HepG2 (cell line): Measurements from ENCODE around the gene SEMA7A. TPM values are rescaled to one million over a fixed set of nuclear protein-coding genes. Genes with fewer than 3 reads are reported as not detected.

Source experiments
- ATAC-seq: fragments of 200-7000 bp; cut with Tn5 transposase; 3 replicates; pipeline ENCODE4 v1.9.1; 2020; ENCODE audit warnings: mild to moderate bottlenecking, moderate library complexity
- BruUV-seq: library from RNA; stranded (reverse); fragments of 400-500 nt; replicated peaks from 2 replicates; lab custom pipeline; 2021; lab: Mats Ljungman, UMichigan
- CTCF ChIA-PET: fragments of 300-600 bp; formaldehyde crosslinking; extraction: SDS; loops from one replicate; lab custom pipeline; 2021; ENCODE audit warnings: low total read pairs, inconsistent platforms, low intra/inter-chr PET ratio; lab: Yijun Ruan, JAX
- POLR2A ChIA-PET: fragments of 350-600 bp; sonication (Branson Sonifier 250); formaldehyde crosslinking; loops from one replicate; lab custom pipeline; 2020; ENCODE audit warnings: antibody characterized with exemption, inconsistent platforms; lab: Yijun Ruan, JAX
- DNase-seq: peaks from one replicate; pipeline ENCODE4 v3.0.0-alpha.2; 2015; ENCODE audit warnings: low spot score
- FAIRE-seq: peaks from 3 replicates; lab custom pipeline; 2011; peaks lifted over from hg19 to GRCh38; lab: Jason Lieb, UNC
- H2AFZ ChIP-seq: one replicate; pipeline ENCODE4 v1.6.1; 2011; ENCODE audit warnings: low read length, inconsistent platforms
- H3K27ac ChIP-seq: fragments of 300-600 bp; 3 replicates; pipeline ENCODE4 v1.8.0; 2011; ENCODE audit warnings: mixed run types, mild to moderate bottlenecking, mixed read lengths, low read length, inconsistent platforms; ENCODE audit not compliant: insufficient read depth; ENCODE audit errors: extremely low read length
- H3K27me3 ChIP-seq, 2 experiments: fragments of 200-600 bp in 1 of 2; 2 replicates in 1 of 2; 3 replicates in 1 of 2; pipeline versions ENCODE4 v1.6.0 to v1.8.0; 2011; ENCODE audit warnings: low read length in 2 of 2, mild to moderate bottlenecking in 2 of 2, moderate library complexity in 2 of 2, inconsistent platforms in 1 of 2; ENCODE audit not compliant: insufficient read depth in 2 of 2, control insufficient read depth in 1 of 2
- H3K36me3 ChIP-seq, 2 experiments: fragments of 200-600 bp in 1 of 2; replicated peaks in 1 of 2; 2 replicates in 1 of 2; 3 replicates in 1 of 2; pipeline versions ENCODE4 v1.5.1 to v1.8.0; 2011; ENCODE audit warnings: low read length in 2 of 2, inconsistent platforms in 1 of 2; ENCODE audit not compliant: insufficient read depth in 2 of 2, control insufficient read depth in 1 of 2
- H3K4me1 ChIP-seq: 2 replicates; pipeline ENCODE4 v1.5.1; 2012; ENCODE audit warnings: low read length, inconsistent platforms; ENCODE audit not compliant: insufficient read depth
- H3K4me2 ChIP-seq: 2 replicates; pipeline ENCODE4 v1.6.0; 2011; ENCODE audit warnings: low read depth, low read length, inconsistent platforms
- H3K4me3 ChIP-seq, 3 experiments: fragments of 200-600 bp in 1 of 3; sonication (generic), shearing (Covaris generic) in 1 of 3; replicated peaks in 1 of 3; 2 replicates each; pipeline ENCODE4 v1.5.1; 2011 to 2016; ENCODE audit warnings: low read length in 3 of 3, inconsistent platforms in 2 of 3, low read depth in 2 of 3, mild to moderate bottlenecking in 2 of 3, control low read depth in 1 of 3, mixed read lengths in 1 of 3; ENCODE audit not compliant: insufficient read depth in 1 of 3
- H3K79me2 ChIP-seq: one replicate; pipeline ENCODE4 v1.6.1; 2011; ENCODE audit warnings: low read length, inconsistent platforms; ENCODE audit not compliant: insufficient read depth
- H3K9ac ChIP-seq: 2 replicates; pipeline ENCODE4 v1.6.0; 2011; ENCODE audit warnings: mild to moderate bottlenecking, low read depth, low read length, inconsistent platforms; ENCODE audit not compliant: insufficient read depth
- H3K9me3 ChIP-seq: 2 replicates; pipeline ENCODE4 v1.5.1; 2012; ENCODE audit warnings: mild to moderate bottlenecking, low read length
- H4K20me1 ChIP-seq: 2 replicates; pipeline ENCODE4 v1.6.0; 2011; ENCODE audit warnings: inconsistent platforms, mild to moderate bottlenecking, low read length, moderate library complexity; ENCODE audit not compliant: insufficient read depth
- CC2D1A ChIP-seq: sonication (generic); formaldehyde crosslinking; IDR thresholded peaks from 2 replicates; pipeline ENCODE4 v1.8.1; 2023; ENCODE audit warnings: mild to moderate bottlenecking, missing genetic modification reagents
- CHD4 ChIP-seq: fragments of 200-600 bp; sonication (generic); IDR thresholded peaks from 2 replicates; pipeline ENCODE4 v1.7.0; 2017; ENCODE audit warnings: mild to moderate bottlenecking, low read length, borderline replicate concordance
- MAF1 ChIP-seq: sonication (generic); formaldehyde crosslinking; IDR thresholded peaks from 2 replicates; pipeline ENCODE4 v1.5.0; 2020; ENCODE audit warnings: missing genetic modification reagents, borderline replicate concordance
- MTA1 ChIP-seq: sonication (generic); formaldehyde crosslinking; IDR thresholded peaks from 2 replicates; pipeline ENCODE4 v1.4.0; 2020; ENCODE audit warnings: missing genetic modification reagents, mild to moderate bottlenecking, borderline replicate concordance
- TAF1 ChIP-seq: sonication (generic); formaldehyde crosslinking; IDR thresholded peaks from 2 replicates; pipeline ENCODE4 v1.4.0; 2020; ENCODE audit warnings: missing genetic modification reagents
- TEAD2 ChIP-seq: sonication (generic); formaldehyde crosslinking; IDR thresholded peaks from 2 replicates; pipeline ENCODE4 v1.9.0; 2021; ENCODE audit warnings: missing genetic modification reagents
- ZNF10 ChIP-seq: sonication (generic); formaldehyde crosslinking; IDR thresholded peaks from 2 replicates; pipeline ENCODE4 v1.4.0; 2020; ENCODE audit warnings: mild to moderate bottlenecking, low read depth, missing genetic modification reagents, borderline replicate concordance
- ZNF33A ChIP-seq: sonication (generic); formaldehyde crosslinking; IDR thresholded peaks from 2 replicates; pipeline ENCODE4 v1.5.1; 2020; ENCODE audit warnings: missing genetic modification reagents, mild to moderate bottlenecking, moderate library complexity, borderline replicate concordance
- ZNF343 ChIP-seq: sonication (generic); formaldehyde crosslinking; IDR thresholded peaks from 2 replicates; pipeline ENCODE4 v1.4.0; 2020; ENCODE audit warnings: mild to moderate bottlenecking, missing genetic modification reagents
- in situ Hi-C: cut with HindIII; loops from 2 replicates; pipeline ENCODE4 v1.10.0; 2017; ENCODE audit warnings: low pct_unique_long_range_greater_than_20kb; ENCODE audit not compliant: extremely low pct_ligation_motif_present
- intact Hi-C: fragments of 100-400 bp; cut with micrococcal nuclease; formaldehyde crosslinking; loops from one replicate; pipeline ENCODE4 v1.10.0; 2022; ENCODE audit not compliant: unreplicated experiment
- polyA plus RNA-seq, 8 experiments: library from polyadenylated mRNA; depleted of rRNA in 3 of 8; stranded (reverse) in 7 of 8; unstranded in 1 of 8; fragments of >200 nt; fragmentation: Illumina TruSeq in 4 of 8; extraction: Trizol in 4 of 8; gene quantifications; 2 replicates each; pipeline versions ENCODE4 v1.2.1 to v1.2.3, GENCODE V29; 2011 to 2016; ENCODE audit warnings: low read depth in 4 of 8, missing spikeins in 1 of 8, mixed read lengths in 1 of 8; ENCODE audit not compliant: insufficient read depth in 1 of 8
- total RNA-seq, 5 experiments: library from RNA; depleted of rRNA; stranded (reverse); fragments of >200 nt; fragmentation: Illumina TruSeq; extraction: Trizol; gene quantifications; 2 replicates each; pipeline ENCODE4 v1.2.3, GENCODE V29; 2016; ENCODE audit warnings: low read depth in 1 of 5
- TF ChIP-seq, protein P1 (sequence below): IDR thresholded peaks from 2 replicates; pipeline ENCODE4 v1.6.1; 2016
- TF ChIP-seq, protein P2 (sequence below): sonication (generic); formaldehyde crosslinking; IDR thresholded peaks from 2 replicates; pipeline ENCODE4 v1.4.0; 2020; ENCODE audit warnings: missing genetic modification reagents
- TF ChIP-seq, protein P3 (sequence below): sonication (generic); formaldehyde crosslinking; IDR thresholded peaks from 2 replicates; pipeline ENCODE4 v1.9.0; 2021; ENCODE audit warnings: missing genetic modification reagents, borderline replicate concordance
- TF ChIP-seq, protein P4 (sequence below): sonication (generic); formaldehyde crosslinking; IDR thresholded peaks from 2 replicates; pipeline ENCODE4 v1.8.1; 2023; ENCODE audit warnings: missing genetic modification reagents, inconsistent platforms, borderline replicate concordance

Gene SEMA7A
- total and polyA plus RNA-seq, 2 of the 13 experiments (the other 11 are each of a cell fraction or from before 2014, with no cell fraction given) = 9.0 to 15.8 TPM

DNA sequence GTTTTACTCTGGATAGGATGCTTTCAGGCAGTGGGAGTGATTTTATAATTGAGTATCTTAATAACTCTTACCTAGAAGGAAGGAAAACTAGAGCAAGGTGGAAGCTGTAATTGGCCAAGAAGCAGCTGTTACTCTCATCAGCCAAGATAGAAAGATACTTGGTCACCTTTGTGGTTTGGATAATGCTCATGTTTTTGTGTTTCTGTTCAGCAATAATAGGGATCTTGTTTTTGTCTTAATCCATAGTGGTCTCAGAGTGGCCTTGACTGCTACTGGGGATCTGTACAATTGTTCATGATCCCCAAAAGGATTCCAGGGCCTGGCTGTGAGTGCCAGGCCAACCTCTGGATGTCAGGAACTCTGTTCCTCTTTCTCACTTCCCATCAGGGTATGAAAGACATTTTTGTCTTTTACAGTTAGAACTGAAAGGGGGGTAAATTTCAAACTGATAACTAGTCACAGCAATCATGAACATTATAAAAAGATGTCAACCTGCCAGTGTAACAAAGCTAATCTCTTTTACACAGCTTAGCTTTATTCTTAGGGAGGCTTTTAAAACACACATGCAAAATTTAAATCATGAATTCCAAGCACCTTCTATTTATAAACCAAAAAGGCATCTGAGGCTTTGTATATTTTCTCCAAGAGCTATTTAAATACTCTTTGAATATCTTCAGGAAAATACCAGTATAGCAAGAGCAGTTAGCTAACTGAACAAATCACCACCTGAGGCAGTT, 21.2 kb upstream of the SEMA7A start:
- no peak for ATAC-seq
- no peaks in the 10 kb centered on the region for H3K27me3 ChIP-seq
- intact Hi-C loops (no loop called here), in situ Hi-C loops (no loop called here)
- H3K27ac ChIP-seq = no peak overlapping the region
- no TSS peak for BruUV-seq
- H3K4me2 ChIP-seq = no peak overlapping the region
- no peak overlapping the region for H3K9ac ChIP-seq
- no peak overlapping the region for H2AFZ ChIP-seq
- H3K4me3 ChIP-seq = no peak overlapping the region
- H4K20me1 ChIP-seq = no peaks in the 10 kb centered on the region
- H3K4me1 ChIP-seq = peaks cover 32% of the 10 kb centered on the region
- ChIA-PET POLR2A (interaction anchor here (1.2 to 13.6 kb wide), 3 partner anchors 7 to 13 kb away, joined by 3 to 357 read pairs (median 93); no protein-coding TSS in a partner anchor), CTCF (no interaction called here)
- peaks cover 1 to 48% of the 10 kb centered on the region in 2 experiments; a peak in 4 of 5 replicates for H3K36me3 ChIP-seq
- TF ChIP-seq, protein P1, sequence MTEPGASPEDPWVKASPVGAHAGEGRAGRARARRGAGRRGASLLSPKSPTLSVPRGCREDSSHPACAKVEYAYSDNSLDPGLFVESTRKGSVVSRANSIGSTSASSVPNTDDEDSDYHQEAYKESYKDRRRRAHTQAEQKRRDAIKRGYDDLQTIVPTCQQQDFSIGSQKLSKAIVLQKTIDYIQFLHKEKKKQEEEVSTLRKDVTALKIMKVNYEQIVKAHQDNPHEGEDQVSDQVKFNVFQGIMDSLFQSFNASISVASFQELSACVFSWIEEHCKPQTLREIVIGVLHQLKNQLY = no peak
- TF ChIP-seq MTA1 = no peak
- TF ChIP-seq TEAD2 (CRISPR knock-in tag) = no peak
- TF ChIP-seq, protein P2, sequence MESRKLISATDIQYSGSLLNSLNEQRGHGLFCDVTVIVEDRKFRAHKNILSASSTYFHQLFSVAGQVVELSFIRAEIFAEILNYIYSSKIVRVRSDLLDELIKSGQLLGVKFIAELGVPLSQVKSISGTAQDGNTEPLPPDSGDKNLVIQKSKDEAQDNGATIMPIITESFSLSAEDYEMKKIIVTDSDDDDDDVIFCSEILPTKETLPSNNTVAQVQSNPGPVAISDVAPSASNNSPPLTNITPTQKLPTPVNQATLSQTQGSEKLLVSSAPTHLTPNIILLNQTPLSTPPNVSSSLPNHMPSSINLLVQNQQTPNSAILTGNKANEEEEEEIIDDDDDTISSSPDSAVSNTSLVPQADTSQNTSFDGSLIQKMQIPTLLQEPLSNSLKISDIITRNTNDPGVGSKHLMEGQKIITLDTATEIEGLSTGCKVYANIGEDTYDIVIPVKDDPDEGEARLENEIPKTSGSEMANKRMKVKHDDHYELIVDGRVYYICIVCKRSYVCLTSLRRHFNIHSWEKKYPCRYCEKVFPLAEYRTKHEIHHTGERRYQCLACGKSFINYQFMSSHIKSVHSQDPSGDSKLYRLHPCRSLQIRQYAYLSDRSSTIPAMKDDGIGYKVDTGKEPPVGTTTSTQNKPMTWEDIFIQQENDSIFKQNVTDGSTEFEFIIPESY (CRISPR knock-in tag) = no peak
- TF ChIP-seq MAF1 (CRISPR knock-in tag) = no peak
- TF ChIP-seq, protein P3, sequence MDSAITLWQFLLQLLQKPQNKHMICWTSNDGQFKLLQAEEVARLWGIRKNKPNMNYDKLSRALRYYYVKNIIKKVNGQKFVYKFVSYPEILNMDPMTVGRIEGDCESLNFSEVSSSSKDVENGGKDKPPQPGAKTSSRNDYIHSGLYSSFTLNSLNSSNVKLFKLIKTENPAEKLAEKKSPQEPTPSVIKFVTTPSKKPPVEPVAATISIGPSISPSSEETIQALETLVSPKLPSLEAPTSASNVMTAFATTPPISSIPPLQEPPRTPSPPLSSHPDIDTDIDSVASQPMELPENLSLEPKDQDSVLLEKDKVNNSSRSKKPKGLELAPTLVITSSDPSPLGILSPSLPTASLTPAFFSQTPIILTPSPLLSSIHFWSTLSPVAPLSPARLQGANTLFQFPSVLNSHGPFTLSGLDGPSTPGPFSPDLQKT (CRISPR knock-in tag) = no peak
- TF ChIP-seq CC2D1A (CRISPR knock-in tag) = no peak
- no peak for TF ChIP-seq ZNF343 (CRISPR knock-in tag)
- no peak for TF ChIP-seq CHD4
- TF ChIP-seq ZNF33A = no peak
- no peak for TF ChIP-seq TAF1 (CRISPR knock-in tag)
- no peak for TF ChIP-seq ZNF10 (CRISPR knock-in tag)
- TF ChIP-seq, protein P4, sequence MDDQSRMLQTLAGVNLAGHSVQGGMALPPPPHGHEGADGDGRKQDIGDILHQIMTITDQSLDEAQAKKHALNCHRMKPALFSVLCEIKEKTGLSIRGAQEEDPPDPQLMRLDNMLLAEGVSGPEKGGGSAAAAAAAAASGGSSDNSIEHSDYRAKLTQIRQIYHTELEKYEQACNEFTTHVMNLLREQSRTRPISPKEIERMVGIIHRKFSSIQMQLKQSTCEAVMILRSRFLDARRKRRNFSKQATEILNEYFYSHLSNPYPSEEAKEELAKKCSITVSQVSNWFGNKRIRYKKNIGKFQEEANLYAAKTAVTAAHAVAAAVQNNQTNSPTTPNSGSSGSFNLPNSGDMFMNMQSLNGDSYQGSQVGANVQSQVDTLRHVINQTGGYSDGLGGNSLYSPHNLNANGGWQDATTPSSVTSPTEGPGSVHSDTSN = no peak
- H3K79me2 ChIP-seq = peaks cover 4% of the 10 kb centered on the region
- no peaks in the 10 kb centered on the region for H3K9me3 ChIP-seq
- no peak for FAIRE-seq
- DNase-seq = no peak
